GM20431 (cell line): ENCODE measurements around the gene SPC25.

Experiments used
- in situ Hi-C: fragments of 300-500 bp; cut with MseI, MboI; formaldehyde crosslinking; loops from one replicate; pipeline ENCODE4 v1.15.0; 2020; ENCODE audit warnings: low sequenced_read_pairs; ENCODE audit not compliant: unreplicated experiment

Gene SPC25

DNA sequence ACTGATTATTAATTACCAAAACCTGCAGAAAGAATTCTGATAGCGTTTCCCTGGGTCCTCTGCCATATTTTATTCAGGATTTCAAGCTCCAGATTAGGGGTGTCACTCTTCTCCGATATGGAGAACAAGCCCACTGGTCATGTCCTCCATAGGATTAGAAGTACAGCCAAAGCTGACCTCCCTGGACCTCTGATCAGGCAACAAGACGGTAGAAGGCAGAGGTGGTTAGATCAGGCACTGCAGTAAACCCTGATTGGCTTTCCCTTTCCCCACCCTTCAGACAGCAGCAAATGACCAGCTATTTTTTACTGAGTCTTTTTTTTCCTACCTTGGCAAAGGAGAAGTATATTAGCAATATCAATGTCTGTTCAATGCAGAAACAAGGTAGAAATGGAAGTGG is 37.7 kb downstream of the SPC25 start:
- in situ Hi-C loops = no loop called here

DNA sequence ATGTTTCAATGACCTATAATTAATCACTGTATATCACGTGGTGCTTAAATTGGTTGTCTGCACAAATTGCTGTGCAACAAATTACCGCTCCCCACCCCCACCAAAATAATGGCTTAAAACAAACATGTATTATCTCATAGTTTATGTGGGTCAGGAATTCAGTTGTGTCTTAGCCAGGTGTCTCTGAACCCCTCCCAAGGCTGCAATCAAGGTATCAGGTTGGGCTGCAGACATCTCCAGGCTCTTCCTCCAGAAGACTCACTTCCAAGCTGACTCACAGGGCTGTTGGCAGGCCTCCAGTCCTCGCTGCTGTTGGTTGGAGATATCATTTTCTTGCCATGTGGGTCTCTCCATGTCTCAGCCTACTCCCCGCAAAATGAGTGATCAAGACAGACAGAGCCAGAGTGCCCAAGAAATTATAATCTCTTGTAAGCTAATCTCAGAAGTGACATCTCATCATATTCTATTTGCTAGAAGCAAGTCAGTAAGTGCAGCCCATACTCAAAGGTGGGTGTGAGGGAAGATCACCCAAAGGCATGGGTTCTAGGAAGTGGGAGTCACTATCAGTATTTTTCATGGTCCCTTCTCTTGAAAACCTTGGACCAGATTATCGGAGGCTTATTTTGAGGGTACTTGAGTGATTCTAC is 38.4 kb downstream of the SPC25 start:
- in situ Hi-C loops = no loop called here

DNA sequence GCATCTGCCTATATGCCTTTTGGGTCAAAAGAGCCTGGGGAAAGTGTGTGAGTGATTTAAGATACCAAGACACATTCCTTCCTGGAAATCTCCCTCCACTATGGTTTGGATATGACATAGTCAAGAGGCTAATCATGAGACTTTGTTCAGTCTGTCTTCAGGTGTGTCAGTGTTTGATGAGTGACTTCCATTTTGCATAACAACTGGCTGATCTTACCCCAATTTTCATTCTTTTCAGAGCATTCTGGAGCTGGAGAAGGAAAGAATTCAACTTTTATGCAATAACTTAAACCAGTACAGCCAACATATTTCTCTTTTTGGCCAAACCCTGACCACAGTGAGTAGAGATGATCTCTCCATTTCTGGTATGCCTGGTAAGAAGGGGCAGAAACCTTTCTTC is 39.4 kb downstream of the SPC25 start:
- in situ Hi-C loops = no loop called here

DNA sequence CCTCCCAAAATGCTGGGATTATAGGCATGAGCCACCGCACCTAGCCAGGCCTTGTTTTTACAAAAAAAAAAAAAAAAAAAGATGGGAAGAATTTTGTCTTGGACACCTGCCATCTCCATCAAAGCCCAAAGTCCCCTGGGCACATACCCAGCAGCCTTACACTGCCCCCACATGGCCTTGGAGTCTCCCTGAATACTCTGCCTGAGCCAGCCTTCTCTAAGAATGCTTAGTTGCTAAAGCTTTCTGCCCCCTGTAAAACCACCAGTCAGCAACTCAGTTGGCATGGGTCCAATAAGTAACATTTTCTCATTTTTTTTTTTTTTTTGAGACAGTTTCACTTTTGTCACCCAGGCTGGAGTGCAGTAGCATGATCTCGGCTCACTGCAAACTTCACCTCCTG is 40.6 kb downstream of the SPC25 start:
- in situ Hi-C loops = no loop called here

DNA sequence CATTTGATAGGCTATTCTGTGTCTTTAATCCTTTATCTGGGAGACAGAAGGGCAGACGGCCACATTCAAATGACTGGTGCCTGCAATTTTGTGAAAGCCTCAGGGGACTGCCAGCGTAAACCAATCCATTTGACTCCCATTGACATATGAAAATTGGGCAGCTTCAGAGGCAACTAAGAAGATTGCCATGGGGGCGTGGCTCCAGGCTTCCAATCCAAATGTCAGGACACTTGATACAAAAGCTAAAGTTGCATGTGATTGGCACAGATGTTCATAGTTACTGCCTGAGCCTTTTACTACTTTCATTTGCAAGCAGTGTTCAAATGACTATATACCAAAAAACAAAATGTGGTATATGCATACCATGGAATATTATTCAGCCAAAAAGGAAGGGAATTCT is 42.0 kb downstream of the SPC25 start:
- in situ Hi-C loops = no loop called here

DNA sequence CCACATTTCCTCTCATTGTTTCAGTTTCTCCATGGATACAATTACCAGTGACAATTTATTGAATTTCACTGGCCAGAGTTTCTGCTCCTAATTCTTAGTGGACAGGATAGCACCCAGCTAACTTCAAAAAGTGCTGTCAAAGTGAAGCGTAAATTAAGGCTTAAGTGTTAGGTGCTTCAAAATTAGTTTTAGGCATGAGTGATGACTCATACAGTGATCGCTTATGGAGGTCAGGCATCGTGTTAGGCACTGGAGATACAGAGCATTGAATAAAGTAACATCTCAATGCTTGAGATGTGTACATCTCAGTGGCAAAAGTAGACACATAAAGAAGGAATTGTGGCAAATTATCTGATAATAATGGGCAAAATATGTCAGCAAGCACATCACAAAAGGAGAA is 47.0 kb downstream of the SPC25 start:
- in situ Hi-C loops = no loop called here

DNA sequence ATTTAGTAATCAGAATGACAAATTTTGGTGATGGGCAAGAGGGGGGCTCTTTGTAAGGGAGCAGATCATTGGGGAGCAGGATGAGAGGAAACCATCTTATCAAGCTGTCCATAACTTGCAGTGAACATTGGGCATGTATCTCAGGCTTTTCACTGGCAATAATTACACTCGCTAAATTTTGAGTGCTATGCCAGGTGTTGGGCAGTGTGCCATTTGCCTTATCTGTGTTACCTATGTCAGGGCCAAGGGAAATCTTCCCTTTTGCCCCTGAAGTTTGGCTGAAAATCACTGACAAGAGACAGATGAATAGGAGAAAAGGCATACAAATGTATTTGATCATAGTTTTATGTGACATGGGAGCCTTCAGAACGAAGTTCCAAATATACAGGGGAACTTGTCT is 48.8 kb downstream of the SPC25 start:
- in situ Hi-C loops = no loop called here

DNA sequence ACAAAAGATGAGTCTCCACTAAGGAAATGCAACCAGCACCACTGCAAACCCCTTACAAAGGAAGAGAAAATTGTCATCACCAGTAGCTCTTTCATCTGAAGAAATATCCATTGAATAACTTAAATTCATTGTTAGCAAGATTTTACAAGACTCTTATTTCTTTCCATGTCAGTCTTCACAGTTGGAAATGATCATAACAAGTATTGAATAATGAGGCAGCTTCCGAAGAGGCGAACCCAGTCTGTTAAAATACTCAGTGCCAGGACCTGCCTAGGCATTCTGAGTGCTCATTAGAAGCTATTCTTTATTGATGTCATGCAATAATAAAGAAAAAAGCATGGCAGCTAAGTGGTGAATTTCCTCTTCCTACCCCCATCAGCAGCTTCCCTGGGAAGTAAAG is 54.3 kb downstream of the SPC25 start:
- in situ Hi-C loops = no loop called here

DNA sequence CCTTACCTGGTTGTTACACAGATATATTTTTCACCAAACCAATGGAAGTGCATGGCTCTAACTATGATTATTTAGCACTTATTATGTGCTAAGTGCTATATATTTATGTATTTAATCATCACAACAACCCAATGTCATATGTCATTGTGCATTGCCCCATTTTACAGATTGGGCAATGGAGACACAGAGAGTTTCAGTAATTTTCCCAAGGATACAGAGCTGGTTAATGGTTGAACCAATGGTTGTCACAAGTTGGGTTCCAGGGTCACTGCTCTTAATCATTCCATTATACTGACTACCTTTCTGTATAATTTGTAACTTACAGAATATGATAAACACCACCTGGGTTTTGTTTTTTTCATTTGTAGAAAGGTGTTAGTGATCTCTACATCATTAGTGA is 58.6 kb downstream of the SPC25 start:
- in situ Hi-C loops = no loop called here

DNA sequence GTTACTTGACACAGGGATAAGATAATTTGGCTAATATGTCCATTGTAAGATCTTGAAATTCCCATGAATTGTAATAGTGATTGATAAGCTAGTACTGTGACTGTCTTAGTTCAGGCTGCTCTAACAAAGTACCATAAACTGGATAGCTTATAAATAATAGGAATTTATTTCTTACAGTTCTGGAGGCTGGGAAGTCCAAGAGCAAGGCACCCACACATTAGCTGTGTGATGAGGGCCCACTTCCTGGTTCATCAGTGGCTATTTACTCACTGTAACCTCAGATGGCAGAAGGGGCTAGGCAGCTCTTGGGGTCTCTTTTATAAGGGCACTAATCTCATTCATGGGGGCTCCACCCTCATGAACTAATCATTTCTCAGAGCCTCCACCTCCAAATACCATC is 59.3 kb downstream of the SPC25 start:
- in situ Hi-C loops = no loop called here

DNA sequence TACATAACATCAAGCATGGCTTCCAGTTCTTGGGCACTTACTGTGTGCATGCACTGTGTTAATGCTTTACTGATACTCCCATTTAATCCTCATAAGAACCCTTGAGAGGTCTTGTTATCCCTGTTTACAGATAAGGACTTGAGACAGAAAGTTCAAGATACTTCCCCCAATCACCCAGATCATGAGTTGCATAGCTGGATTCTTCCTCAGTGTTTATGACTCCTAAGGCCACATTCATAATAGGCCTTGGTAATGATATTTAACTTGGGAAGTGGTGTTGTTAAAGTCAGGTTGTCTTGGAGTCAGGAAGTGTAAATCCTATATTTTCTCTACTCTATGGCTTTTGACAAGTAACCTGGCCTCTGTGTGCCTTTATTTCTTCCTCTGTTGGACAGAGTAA is 65.1 kb downstream of the SPC25 start:
- in situ Hi-C loops = no loop called here

DNA sequence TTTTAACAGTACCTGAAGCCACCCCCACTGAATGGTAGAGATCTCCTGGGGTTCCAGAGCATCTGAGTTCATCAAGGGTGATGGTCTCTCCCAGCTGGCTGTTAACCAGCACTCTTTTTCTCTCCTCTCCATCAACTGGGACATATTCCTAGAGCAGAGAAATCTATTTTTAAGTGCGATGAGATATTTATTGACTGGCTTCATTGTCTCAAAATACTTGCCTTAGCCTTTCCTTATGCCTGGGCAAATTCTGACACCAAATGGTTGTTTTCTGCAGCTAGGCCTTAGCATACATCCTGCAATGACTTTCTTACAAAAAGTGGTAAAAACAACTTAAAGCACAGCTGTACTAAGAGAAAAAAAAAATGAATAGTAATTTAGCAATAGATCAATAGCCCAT is 68.2 kb downstream of the SPC25 start:
- in situ Hi-C loops = no loop called here

DNA sequence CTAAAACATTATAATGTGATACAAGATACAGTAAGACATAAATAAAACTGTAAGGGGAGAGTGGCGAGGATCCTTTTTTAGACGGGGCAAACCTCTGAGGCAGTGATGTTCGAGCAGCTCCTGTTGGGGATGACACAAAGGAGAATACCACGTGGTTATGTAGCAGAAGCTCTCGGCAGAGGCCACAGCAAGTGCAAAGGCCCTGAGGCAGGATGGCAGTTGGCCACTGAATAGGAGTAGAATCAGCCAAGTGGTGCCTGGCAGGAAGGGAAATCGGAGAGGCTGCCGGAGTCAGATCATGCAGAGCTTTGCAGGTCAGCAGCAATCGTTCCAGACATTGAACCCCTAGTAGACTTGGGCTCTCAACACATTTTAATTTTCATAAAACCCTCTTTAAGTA is 68.7 kb downstream of the SPC25 start:
- in situ Hi-C loops = no loop called here
